IPS DF 19.7 (cell line): Measurements from ENCODE around the gene CD52.

Experiments used
- DNase-seq: peaks from one replicate; pipeline ENCODE4 v3.0.0-alpha.2; 2013; ENCODE audit warnings: low read depth, low spot score

Gene CD52

DNA sequence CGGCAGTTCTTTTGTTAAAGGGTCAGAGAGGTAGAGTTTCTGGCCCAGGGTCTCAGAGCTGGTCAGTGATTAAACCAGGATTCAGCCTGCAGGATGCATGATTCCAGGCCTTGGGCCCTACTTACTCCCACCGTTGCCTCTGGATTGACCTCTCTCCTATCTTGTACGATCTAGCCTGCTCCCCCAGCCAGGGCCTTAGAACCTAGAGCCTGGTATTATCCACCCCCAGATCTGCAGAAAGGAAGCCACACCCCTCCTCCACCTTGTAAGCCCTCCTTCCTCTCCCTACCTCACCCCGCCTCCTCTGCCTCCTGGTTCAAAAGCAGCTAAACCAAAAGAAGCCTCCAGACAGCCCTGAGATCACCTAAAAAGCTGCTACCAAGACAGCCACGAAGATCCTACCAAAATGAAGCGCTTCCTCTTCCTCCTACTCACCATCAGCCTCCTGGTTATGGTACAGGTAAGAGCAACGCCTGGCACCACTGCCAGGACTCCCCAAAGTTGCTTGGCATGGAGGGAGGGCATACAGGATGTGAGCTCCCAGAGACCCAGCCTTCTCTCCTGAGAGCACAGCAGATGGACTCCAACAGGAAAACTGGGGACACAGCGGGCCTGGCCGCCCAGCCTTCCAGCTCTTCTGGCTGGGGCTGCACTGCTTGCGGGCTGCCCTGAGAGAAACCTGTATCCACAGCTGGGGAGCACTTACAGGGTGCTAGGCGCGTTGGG lies at the start of gene CD52:
TSS of gene CD52 (plus strand) at position 347 of the 726 bp plus-strand sequence. CDS start at position 407, 60 bp downstream.
- DNase-seq = no peak

DNA sequence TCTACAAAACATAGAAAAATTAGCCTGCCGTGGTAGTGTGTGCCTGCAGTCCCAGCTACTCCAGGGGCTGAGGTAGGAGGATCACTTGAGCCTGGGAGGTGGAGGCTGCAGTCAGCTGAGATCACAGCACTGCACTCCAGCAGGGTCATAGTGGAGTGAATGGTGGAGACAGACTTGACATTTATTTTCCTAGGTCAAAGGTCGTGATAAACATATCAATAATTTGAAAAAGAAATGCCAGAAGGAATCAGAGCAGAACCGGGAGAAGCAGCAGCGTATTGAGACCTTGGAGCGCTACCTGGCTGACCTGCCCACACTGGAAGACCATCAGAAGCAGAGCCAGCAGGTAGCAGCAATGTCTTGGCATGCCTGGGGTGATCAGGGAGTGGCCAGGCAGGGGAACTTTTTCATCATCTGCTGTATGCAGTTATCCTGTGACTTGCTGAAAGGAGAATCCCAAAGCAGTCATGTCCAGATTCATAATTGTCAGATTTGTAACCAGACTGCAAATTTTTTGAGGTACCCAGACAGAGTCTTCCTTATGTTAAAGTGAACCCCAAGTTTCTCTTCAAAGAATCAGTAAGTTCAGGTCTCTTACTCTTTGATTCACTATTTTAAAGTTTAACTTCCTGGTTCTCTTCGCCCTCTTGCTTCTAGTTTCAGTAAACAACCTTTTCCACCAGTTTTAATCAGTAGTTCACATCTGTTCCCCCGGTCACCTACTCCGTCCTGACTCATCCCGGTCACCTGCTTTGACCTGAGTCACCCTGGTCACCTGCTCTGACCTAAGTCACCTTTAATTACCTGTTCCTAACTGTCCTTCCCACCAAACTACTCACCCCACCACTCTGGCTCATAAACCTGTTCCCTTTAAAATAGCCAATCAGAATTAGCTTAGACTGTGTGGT lies 49.2 kb upstream of the CD52 start:
- no peak for DNase-seq

GRCh38 chr1:26269198-26269550 lies 48.6 kb upstream of the CD52 start:
- no peak for DNase-seq

GRCh38 chr1:26274801-26275425 lies 42.8 kb upstream of the CD52 start:
- DNase-seq = no peak

- DNase-seq = peak; percentile 90
These were observed 42.0 kb upstream of the CD52 start for GRCh38 chr1:26275580-26276431.

GRCh38 chr1:26276432-26276838 lies 41.3 kb upstream of the CD52 start:
- DNase-seq = no peak

DNA sequence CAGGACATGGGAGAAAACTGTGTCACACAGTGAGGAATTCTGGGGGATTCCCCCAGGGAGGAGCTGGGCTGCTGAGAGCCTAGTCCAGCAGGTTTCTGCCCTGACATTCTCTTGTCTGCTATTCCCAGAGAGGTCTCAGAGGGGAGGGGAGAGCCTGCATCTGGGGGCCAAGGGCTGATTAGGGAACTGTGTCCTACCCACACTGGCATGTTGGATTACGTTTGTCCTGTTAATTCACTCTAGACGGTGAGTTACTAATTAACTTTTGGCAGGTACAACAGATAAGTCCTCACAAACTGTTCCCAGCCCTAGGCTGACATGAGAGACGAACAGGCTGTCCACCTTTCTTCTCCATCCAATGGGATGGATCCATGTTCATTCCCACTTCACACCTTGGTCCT lies 40.5 kb upstream of the CD52 start:
- no peak for DNase-seq

- no peak for DNase-seq
These were observed 40.0 kb upstream of the CD52 start for GRCh38 chr1:26277719-26278118.

GRCh38 chr1:26278303-26278702 lies 39.5 kb upstream of the CD52 start:
- no peak for DNase-seq

DNA sequence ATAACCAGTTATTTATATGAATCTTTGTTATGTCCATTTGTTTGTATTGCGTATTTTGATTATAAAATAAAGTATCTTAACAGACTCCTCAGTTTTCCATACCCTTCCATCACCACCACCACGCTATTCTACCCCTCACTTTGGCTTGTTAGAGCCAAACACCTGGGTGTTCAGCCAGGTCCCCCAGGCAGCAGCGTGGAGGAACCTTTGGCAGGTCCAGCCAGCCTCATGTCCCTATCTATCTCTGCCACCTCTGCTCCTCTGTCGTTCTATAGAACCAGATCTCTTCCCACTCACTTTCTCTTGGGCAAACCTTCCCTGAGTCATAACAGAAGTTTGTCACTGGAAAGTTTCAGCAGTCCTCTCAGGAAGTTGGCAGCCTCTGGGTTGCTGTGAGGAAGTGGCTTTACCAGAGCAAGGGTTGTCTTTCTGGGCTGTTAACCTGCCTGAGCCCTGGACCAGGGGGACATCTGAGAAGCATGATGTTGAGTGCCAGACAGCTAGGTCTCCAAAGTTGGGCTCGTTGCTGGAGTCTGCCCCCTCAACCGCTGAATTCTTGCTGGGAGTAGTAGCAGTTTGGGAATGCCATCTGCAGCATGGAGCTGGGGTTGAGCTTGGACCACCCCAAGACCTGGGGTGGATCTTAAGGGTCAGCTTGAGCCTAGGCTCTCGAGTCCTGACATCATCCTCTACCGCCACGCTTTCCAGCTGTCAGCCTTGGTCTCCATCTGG lies 38.9 kb upstream of the CD52 start:
- no peak for DNase-seq

DNA sequence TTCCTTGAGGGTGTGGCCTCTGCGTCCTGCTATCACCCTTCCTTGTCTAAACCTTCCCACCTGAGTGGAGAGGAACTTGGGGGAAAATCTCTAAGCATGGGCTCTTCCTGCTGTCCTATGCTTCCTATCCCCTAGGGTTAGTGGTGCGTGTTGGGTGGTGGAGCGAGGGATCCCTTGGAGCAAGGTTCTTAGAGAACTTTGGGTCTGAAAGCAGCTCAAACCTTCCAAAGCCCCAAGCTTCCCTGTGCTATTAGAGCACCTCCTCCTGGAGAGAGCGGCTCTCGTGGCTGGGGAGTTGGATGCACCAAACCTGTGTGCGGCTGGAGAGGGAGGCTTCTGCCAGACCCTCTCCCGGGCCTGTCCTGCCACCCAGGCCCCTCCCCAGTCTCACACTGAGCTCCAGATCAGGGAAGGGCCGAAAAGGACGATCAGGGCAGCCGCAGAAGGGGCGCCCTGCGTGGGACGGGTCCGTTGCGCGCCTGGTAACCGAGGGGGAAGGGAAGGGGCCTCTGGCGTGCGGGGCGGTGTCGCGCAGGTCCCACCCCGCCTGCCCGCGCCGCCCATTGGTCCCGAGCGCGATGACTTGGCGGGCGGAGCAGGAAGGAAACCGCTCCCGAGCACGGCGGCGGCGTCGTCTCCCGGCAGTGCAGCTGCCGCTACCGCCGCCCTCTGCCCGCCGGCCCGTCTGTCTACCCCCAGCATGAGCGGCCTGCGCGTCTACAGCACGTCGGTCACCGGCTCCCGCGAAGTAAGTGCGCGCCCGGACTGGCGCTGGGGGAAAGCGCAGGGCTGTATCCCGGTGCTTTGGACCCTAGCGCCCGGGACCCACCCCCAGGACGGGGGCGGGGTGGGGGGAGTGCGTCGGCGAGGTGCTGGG lies 38.1 kb upstream of the CD52 start, which contains the start of gene SH3BGRL3:
TSS of gene SH3BGRL3 (plus strand) at position 631 of the 877 bp plus-strand sequence. CDS start at position 701, 70 bp downstream.
- DNase-seq = no peak

DNA sequence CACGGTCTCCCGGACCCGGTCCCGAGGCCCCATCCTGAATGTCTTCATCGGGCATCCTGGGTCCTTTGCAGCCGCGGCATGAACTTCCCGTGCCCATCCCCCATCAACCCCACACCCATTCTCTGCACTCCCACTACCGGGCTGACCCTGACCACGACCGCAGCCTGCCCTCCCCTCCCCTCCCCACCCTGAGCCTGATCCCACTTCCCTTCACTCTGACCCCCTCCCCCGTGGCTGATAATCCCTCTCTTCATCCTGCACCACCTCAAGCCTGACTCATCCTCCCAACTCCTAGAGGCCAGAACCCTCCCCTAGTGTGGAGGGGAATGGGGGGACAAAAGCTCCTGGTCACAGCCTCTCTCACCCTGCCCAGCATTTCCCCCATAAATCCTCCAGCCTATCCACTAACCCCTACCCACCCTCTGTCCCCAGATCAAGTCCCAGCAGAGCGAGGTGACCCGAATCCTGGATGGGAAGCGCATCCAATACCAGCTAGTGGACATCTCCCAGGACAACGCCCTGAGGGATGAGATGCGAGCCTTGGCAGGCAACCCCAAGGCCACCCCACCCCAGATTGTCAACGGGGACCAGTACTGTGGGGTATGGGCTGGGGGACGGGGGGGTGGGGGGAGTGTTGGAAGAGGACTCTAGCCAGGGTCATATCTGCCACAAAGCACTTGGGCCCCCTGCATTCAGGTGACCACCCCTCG lies 37.3 kb upstream of the CD52 start:
- DNase-seq = no peak

DNA sequence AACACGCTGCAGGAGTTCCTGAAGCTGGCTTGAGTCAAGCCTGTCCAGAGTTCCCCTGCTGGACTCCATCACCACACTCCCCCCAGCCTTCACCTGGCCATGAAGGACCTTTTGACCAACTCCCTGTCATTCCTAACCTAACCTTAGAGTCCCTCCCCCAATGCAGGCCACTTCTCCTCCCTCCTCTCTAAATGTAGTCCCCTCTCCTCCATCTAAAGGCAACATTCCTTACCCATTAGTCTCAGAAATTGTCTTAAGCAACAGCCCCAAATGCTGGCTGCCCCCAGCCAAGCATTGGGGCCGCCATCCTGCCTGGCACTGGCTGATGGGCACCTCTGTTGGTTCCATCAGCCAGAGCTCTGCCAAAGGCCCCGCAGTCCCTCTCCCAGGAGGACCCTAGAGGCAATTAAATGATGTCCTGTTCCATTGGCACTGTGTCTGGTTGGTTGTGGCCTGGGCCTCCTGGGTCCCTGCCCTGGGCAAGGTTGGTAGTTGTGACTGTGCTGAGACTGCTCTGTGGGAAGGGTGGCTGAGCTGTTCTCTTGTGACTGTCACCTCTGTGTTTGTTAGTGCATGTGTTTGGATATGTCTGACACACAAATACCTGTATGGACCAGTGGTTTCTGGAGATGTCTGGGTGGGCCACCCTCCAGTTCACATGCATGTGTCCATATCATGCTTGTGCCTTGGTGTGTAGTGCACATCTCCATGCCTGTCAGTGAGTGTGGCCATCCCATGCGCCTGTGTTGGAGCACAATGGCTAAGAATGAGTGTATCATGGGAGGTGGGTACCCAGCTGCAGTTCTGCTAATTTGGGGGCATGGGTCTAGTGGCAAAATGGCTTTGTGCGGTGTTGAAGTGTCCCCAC lies 36.4 kb upstream of the CD52 start:
- no peak for DNase-seq

GRCh38 chr1:26281971-26282370 lies 35.8 kb upstream of the CD52 start:
- DNase-seq = no peak

DNA sequence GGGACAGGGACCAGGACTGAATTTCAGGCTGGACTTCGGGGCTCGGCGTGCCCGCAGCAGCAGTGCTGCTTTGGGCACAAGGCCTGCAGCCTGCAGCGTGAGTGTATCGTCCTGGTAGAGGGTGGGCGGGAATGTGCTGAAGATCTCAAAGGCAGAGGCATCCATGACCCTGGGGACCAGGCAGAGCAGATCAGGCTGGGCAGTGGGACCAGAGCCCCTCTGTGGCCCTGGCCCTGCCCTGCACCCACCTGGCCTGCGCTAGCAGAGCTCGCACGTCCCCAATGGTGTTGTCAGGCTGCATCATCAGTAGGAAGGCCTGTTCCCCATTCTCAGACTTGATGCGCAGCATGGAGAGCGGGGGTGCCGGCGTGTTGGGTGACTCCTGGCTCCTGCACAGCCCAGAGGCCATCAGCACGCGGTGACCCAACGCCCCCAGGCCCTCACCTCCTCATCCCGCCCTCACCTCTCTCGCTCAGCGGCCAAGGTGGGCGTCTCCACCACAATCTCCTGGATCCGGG lies 35.3 kb upstream of the CD52 start:
- no peak for DNase-seq

GRCh38 chr1:26283279-26283853 lies 34.4 kb upstream of the CD52 start:
- DNase-seq = no peak

DNA sequence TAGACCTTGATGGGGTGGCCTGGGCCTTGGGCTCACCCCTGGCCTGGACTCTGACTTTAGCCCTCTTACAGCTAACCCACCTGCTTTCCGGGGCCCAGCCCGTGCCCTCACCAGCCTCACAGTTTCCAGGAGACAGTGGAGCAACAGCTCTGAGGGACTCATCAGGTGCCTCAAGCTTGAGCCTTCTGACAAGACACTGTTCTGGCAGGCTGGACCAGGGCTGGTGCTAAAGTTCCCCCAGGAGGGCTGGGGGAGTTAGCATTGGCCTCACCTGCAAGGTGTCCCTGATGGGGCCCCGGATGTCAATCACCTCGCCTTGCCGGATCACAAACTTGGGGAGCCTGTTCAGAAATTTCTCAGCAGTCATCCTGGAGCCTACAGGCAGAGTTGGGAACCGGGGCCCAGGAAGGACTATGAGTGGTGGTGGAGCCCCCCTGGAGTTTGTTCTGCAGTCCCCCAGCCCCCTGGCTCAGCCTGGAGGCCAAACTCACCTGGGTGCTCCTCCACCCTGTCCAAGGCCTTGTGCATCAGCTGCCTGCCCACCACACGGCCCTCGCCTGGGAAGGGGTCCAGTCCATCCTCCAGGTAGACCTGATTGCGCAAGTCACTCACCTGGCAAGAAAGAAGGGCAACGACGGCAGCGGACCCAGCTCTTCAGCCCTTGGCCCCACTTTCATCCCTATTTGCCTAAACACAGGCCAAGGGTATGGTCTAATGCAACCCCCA lies 33.7 kb upstream of the CD52 start:
- DNase-seq = no peak
